Mammary epithelial cell (primary cell): ENCODE results near the gene RAP2A.

Experiments
- CTCF ChIP-seq, 2 donors: IDR thresholded peaks in 1 of 2; conservative IDR thresholded peaks in 1 of 2; 2 replicates each; pipeline ENCODE4 v1.5.1; 2011 to 2012; ENCODE audit warnings: inconsistent platforms in 2 of 2, low read length in 2 of 2, mild to moderate bottlenecking in 2 of 2, control low read depth in 1 of 2, low read depth in 1 of 2; ENCODE audit not compliant: insufficient read depth in 1 of 2; ENCODE audit errors: extremely low read depth in 1 of 2
- EZH2 ChIP-seq: IDR thresholded peaks from 2 replicates; pipeline ENCODE4 v1.6.1; 2012; ENCODE audit warnings: low read length, inconsistent platforms, borderline replicate concordance

GRCh38 chr13:97429681-97430081 lies 4.3 kb upstream of the RAP2A start:
- no peak for TF ChIP-seq CTCF (conservative IDR thresholded peaks at IDR 0.05 in 1 of 2, IDR thresholded peaks at IDR 0.05 in 1 of 2; ENCODE audit: extremely low read depth in 1 of 2, insufficient read depth in 1 of 2, low read depth in 1 of 2, low read length in 2 of 2)
- TF ChIP-seq EZH2: no peak
